Liver (tissue), 9 donors: ENCODE results near the gene NEK11. TPM values are rescaled to one million over a fixed set of nuclear protein-coding genes. Genes with fewer than 3 reads are reported as not detected.

Source experiments
- DNase-seq: peaks from one replicate; pipeline ENCODE4 v3.0.0-alpha.2; 2017; ENCODE audit warnings: low spot score
- H3K27ac ChIP-seq, 2 donors: one replicate each; pipeline ENCODE4 v1.7.0; 2013; ENCODE audit warnings: inconsistent platforms in 2 of 2, low read length in 2 of 2, control low read depth in 1 of 2, low read depth in 1 of 2, mild to moderate bottlenecking in 1 of 2
- H3K27me3 ChIP-seq, 4 donors: one replicate each; pipeline versions ENCODE4 v1.6.1 to v1.7.0; 2013; ENCODE audit warnings: low read length in 3 of 4, inconsistent platforms in 1 of 4, mild to moderate bottlenecking in 1 of 4, moderate library complexity in 1 of 4; ENCODE audit not compliant: control insufficient read depth in 4 of 4, insufficient read depth in 4 of 4
- H3K36me3 ChIP-seq, 4 donors: one replicate each; pipeline versions ENCODE4 v1.6.1 to v1.7.0; 2013; ENCODE audit warnings: low read length in 3 of 4, mild to moderate bottlenecking in 3 of 4, low read depth in 1 of 4, moderate library complexity in 1 of 4; ENCODE audit not compliant: control insufficient read depth in 4 of 4, insufficient read depth in 3 of 4
- H3K4me1 ChIP-seq, 4 donors: one replicate each; pipeline versions ENCODE4 v1.6.1 to v1.7.0; 2013; ENCODE audit warnings: low read length in 3 of 4, mild to moderate bottlenecking in 3 of 4, moderate library complexity in 1 of 4; ENCODE audit not compliant: control insufficient read depth in 4 of 4, insufficient read depth in 4 of 4
- H3K4me3 ChIP-seq, 3 donors: one replicate each; pipeline versions ENCODE4 v1.6.1 to v1.7.0; 2013; ENCODE audit warnings: low read length in 3 of 3, control low read depth in 1 of 3, low read depth in 1 of 3, mild to moderate bottlenecking in 1 of 3
- H3K9ac ChIP-seq, 2 donors: one replicate each; pipeline ENCODE4 v1.7.0; 2013; ENCODE audit warnings: low read length in 2 of 2, mild to moderate bottlenecking in 2 of 2, moderate library complexity in 2 of 2, control low read depth in 1 of 2, low read depth in 1 of 2
- H3K9me3 ChIP-seq, 4 donors: one replicate each; pipeline versions ENCODE4 v1.6.1 to v1.7.0; 2013; ENCODE audit warnings: low read length in 3 of 4; ENCODE audit not compliant: control insufficient read depth in 4 of 4
- ATF3 ChIP-seq: IDR thresholded peaks from 2 replicates; pipeline ENCODE4 v1.6.1; 2016; ENCODE audit warnings: antibody characterized with exemption
- CTCF ChIP-seq: fragments of 150-350 bp; IDR thresholded peaks from 2 replicates; pipeline ENCODE4 v1.5.1; 2017; ENCODE audit warnings: improper control_type of control experiment, low read depth, low read length; ENCODE audit not compliant: missing input control
- FOXA1 ChIP-seq: IDR thresholded peaks from 2 replicates; pipeline ENCODE4 v1.6.1; 2016; ENCODE audit warnings: antibody characterized with exemption
- FOXA2 ChIP-seq: IDR thresholded peaks from 2 replicates; pipeline ENCODE4 v1.6.1; 2016; ENCODE audit warnings: antibody characterized with exemption
- GABPA ChIP-seq, 2 donors: IDR thresholded peaks in 1 of 2; conservative IDR thresholded peaks in 1 of 2; 2 replicates each; pipeline ENCODE4 v1.6.1; 2016; ENCODE audit warnings: antibody characterized with exemption in 2 of 2, mild to moderate bottlenecking in 1 of 2, moderate library complexity in 1 of 2
- HNF4G ChIP-seq: IDR thresholded peaks from 2 replicates; pipeline ENCODE4 v1.6.1; 2016; ENCODE audit warnings: antibody characterized with exemption
- JUND ChIP-seq, 2 donors: IDR thresholded peaks; 2 replicates each; pipeline ENCODE4 v1.6.1; 2016; ENCODE audit warnings: antibody characterized with exemption in 2 of 2
- NR2F2 ChIP-seq: IDR thresholded peaks from 2 replicates; pipeline ENCODE4 v1.6.1; 2016; ENCODE audit warnings: antibody characterized with exemption
- RXRA ChIP-seq, 2 donors: IDR thresholded peaks; 2 replicates each; pipeline ENCODE4 v1.6.1; 2017 to 2018; ENCODE audit warnings: antibody characterized with exemption in 2 of 2, mild to moderate bottlenecking in 1 of 2
- SP1 ChIP-seq: IDR thresholded peaks from 2 replicates; pipeline ENCODE4 v1.6.1; 2018; ENCODE audit warnings: antibody characterized with exemption, mild to moderate bottlenecking
- TAF1 ChIP-seq: conservative IDR thresholded peaks from 2 replicates; pipeline ENCODE4 v1.6.1; 2016; ENCODE audit warnings: antibody characterized with exemption, mild to moderate bottlenecking
- WGBS: extraction: QIAGEN DNeasy Blood & Tissue Kit; methylation state at CpG from one replicate; pipeline ENCODE4 v1.1.7; 2013; 5-methylcytosine and 5-hydroxymethylcytosine counted together
- polyA plus RNA-seq, 2 donors: library from polyadenylated mRNA; stranded (reverse) in 1 of 2; unstranded in 1 of 2; fragments of 200-250 nt in 1 of 2; fragments of >200 nt in 1 of 2; fragmentation: Nextera tagmentation in 1 of 2; extraction: Ambion mirVana in 1 of 2; gene quantifications; one replicate each; pipeline versions ENCODE4 v1.2.1 to v1.2.3, GENCODE V29; 2013 to 2015
- total RNA-seq, 2 donors: library from RNA; depleted of rRNA; stranded (reverse); fragments of >200 nt; gene quantifications; one replicate each; pipeline ENCODE4 v1.2.3, GENCODE V29; 2014
- TF ChIP-seq, protein P1 (sequence below): IDR thresholded peaks from 2 replicates; pipeline ENCODE4 v1.6.1; 2016; ENCODE audit warnings: antibody characterized with exemption, mild to moderate bottlenecking
- donor health status: healthy.
- donor health status: healthy.
- donor health status: healthy.
- donor health status: healthy.
- donor health status: healthy.

Gene NEK11
- total and polyA plus RNA-seq, 4 donors: 0.35 to 0.92 (median 0.69) TPM

GRCh38 chr3:131323792-131324191, 297.1 kb downstream of the NEK11 start:
- no peak overlapping the region for H3K9ac ChIP-seq
- H3K27ac ChIP-seq: no peak overlapping the region
- peaks cover 0 to 3% (median 0%) of the 10 kb centered on the region in 4 donors for H3K36me3 ChIP-seq
- H3K9me3 ChIP-seq: no peaks in the 10 kb centered on the region
- no peak for DNase-seq
- no peaks in the 10 kb centered on the region for H3K27me3 ChIP-seq
- no peaks in the 10 kb centered on the region for H3K4me1 ChIP-seq
- no peak overlapping the region for H3K4me3 ChIP-seq
- no peak for TF ChIP-seq FOXA1
- TF ChIP-seq, protein P1, sequence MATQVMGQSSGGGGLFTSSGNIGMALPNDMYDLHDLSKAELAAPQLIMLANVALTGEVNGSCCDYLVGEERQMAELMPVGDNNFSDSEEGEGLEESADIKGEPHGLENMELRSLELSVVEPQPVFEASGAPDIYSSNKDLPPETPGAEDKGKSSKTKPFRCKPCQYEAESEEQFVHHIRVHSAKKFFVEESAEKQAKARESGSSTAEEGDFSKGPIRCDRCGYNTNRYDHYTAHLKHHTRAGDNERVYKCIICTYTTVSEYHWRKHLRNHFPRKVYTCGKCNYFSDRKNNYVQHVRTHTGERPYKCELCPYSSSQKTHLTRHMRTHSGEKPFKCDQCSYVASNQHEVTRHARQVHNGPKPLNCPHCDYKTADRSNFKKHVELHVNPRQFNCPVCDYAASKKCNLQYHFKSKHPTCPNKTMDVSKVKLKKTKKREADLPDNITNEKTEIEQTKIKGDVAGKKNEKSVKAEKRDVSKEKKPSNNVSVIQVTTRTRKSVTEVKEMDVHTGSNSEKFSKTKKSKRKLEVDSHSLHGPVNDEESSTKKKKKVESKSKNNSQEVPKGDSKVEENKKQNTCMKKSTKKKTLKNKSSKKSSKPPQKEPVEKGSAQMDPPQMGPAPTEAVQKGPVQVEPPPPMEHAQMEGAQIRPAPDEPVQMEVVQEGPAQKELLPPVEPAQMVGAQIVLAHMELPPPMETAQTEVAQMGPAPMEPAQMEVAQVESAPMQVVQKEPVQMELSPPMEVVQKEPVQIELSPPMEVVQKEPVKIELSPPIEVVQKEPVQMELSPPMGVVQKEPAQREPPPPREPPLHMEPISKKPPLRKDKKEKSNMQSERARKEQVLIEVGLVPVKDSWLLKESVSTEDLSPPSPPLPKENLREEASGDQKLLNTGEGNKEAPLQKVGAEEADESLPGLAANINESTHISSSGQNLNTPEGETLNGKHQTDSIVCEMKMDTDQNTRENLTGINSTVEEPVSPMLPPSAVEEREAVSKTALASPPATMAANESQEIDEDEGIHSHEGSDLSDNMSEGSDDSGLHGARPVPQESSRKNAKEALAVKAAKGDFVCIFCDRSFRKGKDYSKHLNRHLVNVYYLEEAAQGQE: no peak
- no peak for TF ChIP-seq GABPA (IDR thresholded peaks at IDR 0.05 in 1 of 2, conservative IDR thresholded peaks at IDR 0.05 in 1 of 2)
- no peak for TF ChIP-seq NR2F2
- TF ChIP-seq FOXA2: no peak
- WGBS: 95% methylated on average over 2 of the region's 2 CpGs

- no peak overlapping the region for H3K27ac ChIP-seq
- H3K27me3 ChIP-seq: no peaks in the 10 kb centered on the region
- no peak overlapping the region for H3K9ac ChIP-seq
- DNase-seq: no peak
- H3K36me3 ChIP-seq: peaks cover 0 to 3% (median 0%) of the 10 kb centered on the region in 4 donors
- H3K4me3 ChIP-seq: no peak overlapping the region
- TF ChIP-seq ATF3 (no peak), GABPA (IDR thresholded peaks at IDR 0.05 in 1 of 2, conservative IDR thresholded peaks at IDR 0.05 in 1 of 2) (no peak), JUND (IDR thresholded peaks at IDR 0.05) (no peak), RXRA (IDR thresholded peaks at IDR 0.05) (no peak), SP1 (no peak), CTCF (no peak), HNF4G (no peak), FOXA2 (no peak), NR2F2 (no peak), TAF1 (no peak)
- TF ChIP-seq, protein P1: no peak
- H3K4me1 ChIP-seq: no peaks in the 10 kb centered on the region
- H3K9me3 ChIP-seq: no peaks in the 10 kb centered on the region
Measured at GRCh38 chr3:131324923-131325322, 298.2 kb downstream of the NEK11 start.
